Transverse colon (tissue), 4 donors: ENCODE results near the gene CEP44. TPM values are rescaled to one million over a fixed set of nuclear protein-coding genes. Genes with fewer than 3 reads are reported as not detected.

Source experiments
- DNase-seq: peaks from one replicate; pipeline ENCODE4 v3.0.0-alpha.2; 2019
- H3K27ac ChIP-seq, 4 donors: fragments of 200-600 bp; sonication (generic); 2 replicates each; pipeline ENCODE4 v1.5.1; 2016 to 2018; ENCODE audit warnings: inconsistent platforms in 4 of 4
- H3K27me3 ChIP-seq: fragments of 200-600 bp; sonication (generic); 2 replicates; pipeline ENCODE4 v1.5.1; 2017; ENCODE audit warnings: inconsistent platforms
- H3K36me3 ChIP-seq, 4 donors: fragments of 200-600 bp; sonication (generic); 2 replicates each; pipeline ENCODE4 v1.5.1; 2017 to 2019; ENCODE audit warnings: inconsistent platforms in 4 of 4
- H3K4me1 ChIP-seq, 4 donors: fragments of 200-600 bp; sonication (generic); 2 replicates each; pipeline ENCODE4 v1.5.1; 2017 to 2020; ENCODE audit warnings: inconsistent platforms in 4 of 4
- H3K4me3 ChIP-seq, 4 donors: fragments of 200-600 bp; sonication (generic); 1 replicate in 1 of 4; 2 replicates in 3 of 4; pipeline versions ENCODE4 v1.5.1 to v1.6.1; 2017 to 2019; ENCODE audit warnings: inconsistent platforms in 4 of 4
- H3K9me3 ChIP-seq, 2 donors: fragments of 200-600 bp; sonication (generic); 2 replicates each; pipeline ENCODE4 v1.5.1; 2017 to 2019; ENCODE audit warnings: inconsistent platforms in 2 of 2
- EP300 ChIP-seq: sonication (generic); formaldehyde crosslinking; IDR thresholded peaks from one replicate; pipeline ENCODE4 v1.6.1; 2017; ENCODE audit warnings: antibody characterized with exemption, low read depth
- POLR2A ChIP-seq: fragments of 450-650 bp; IDR thresholded peaks from one replicate; pipeline ENCODE4 v1.6.1; 2016; ENCODE audit warnings: antibody characterized with exemption, mild to moderate bottlenecking, moderate library complexity
- POLR2AphosphoS5 ChIP-seq, 3 donors: sonication (generic); formaldehyde crosslinking; IDR thresholded peaks; one replicate each; pipeline ENCODE4 v1.6.1; 2016; ENCODE audit warnings: antibody characterized with exemption in 3 of 3
- WGBS, 2 donors: methylation state at CpG; one replicate each; pipeline ENCODE4 v1.1.5; 2018; ENCODE audit warnings: low coverage in 1 of 2; 5-methylcytosine and 5-hydroxymethylcytosine counted together
- in situ Hi-C, 4 donors: fragments of 200-750 bp; cut with MboI; loops; one replicate each; pipeline versions ENCODE4 v1.15.0 to v1.15.1; 2017; ENCODE audit warnings: low sequenced_read_pairs in 3 of 4, low pct_ligation_motif_present in 1 of 4, low pct_unique_long_range_greater_than_20kb in 1 of 4
- intact Hi-C: fragments of 100-400 bp; cut with DNase I; formaldehyde crosslinking; loops from one replicate; pipeline ENCODE4 v1.15.1; 2023; ENCODE audit warnings: low total_unique reads
- total RNA-seq, 4 donors: library from RNA; depleted of rRNA; stranded (reverse); fragments of >200 nt; gene quantifications; one replicate each; pipeline ENCODE4 v1.1.0, GENCODE V29; 2016
- TF ChIP-seq, protein P1 (sequence below), 5 experiments: fragments of 200-600 bp in 3 of 5; fragments of 450-650 bp in 2 of 5; sonication (generic) in 3 of 5; IDR thresholded peaks; 1 replicate in 2 of 5; 2 replicates in 3 of 5; pipeline ENCODE4 v1.5.1; 2016 to 2017; ENCODE audit warnings: antibody characterized with exemption in 5 of 5, inconsistent platforms in 3 of 5, mild to moderate bottlenecking in 2 of 5, moderate library complexity in 1 of 5

Gene CEP44
- total RNA-seq, 4 donors from 2014 or later = 13.5 to 40.6 (median 24.4) TPM

DNA sequence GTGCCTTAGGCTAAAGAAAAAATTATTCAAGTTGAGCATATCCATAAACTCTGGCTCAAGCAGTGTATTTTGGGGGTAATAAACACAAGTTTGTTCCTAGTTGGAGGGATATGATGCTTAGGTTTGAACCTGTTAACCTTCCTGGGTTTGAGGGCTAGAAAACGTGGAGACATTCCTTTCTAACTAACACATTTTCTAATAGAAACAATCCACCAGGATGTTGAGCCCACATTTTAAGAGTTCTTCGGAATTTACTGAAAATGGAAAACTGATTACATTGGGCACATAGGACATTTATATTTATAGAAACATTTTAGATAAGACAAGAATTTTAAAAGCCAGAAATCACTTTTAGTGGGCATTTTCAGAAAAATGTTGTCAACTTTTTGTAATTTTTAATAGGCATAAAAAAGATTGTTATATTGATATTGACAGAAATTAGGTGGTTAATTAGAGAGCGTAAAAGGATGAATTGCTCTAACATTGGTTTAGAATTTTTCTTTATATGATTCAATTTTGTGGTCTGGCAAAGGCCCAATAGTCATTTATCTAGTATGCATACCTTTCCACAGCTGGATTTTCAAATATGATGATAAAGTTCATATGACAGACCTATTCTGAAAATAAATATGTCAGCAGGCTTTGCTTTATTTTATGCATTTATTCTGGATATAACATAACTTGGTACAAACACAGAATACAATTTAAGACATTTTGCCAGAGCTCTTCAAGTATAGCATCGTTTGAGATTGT is 49.2 kb downstream of the CEP44 start:
- 74 to 79% methylated on average over 4 of the region's 4 CpGs for WGBS, 2 donors
- no peaks in the 10 kb centered on the region for H3K27me3 ChIP-seq
- H3K4me1 ChIP-seq = no peaks in the 10 kb centered on the region
- no peaks in the 10 kb centered on the region for H3K36me3 ChIP-seq
- DNase-seq = no peak
- no peak overlapping the region for H3K4me3 ChIP-seq
- no peak overlapping the region for H3K27ac ChIP-seq
- TF ChIP-seq, protein P1, sequence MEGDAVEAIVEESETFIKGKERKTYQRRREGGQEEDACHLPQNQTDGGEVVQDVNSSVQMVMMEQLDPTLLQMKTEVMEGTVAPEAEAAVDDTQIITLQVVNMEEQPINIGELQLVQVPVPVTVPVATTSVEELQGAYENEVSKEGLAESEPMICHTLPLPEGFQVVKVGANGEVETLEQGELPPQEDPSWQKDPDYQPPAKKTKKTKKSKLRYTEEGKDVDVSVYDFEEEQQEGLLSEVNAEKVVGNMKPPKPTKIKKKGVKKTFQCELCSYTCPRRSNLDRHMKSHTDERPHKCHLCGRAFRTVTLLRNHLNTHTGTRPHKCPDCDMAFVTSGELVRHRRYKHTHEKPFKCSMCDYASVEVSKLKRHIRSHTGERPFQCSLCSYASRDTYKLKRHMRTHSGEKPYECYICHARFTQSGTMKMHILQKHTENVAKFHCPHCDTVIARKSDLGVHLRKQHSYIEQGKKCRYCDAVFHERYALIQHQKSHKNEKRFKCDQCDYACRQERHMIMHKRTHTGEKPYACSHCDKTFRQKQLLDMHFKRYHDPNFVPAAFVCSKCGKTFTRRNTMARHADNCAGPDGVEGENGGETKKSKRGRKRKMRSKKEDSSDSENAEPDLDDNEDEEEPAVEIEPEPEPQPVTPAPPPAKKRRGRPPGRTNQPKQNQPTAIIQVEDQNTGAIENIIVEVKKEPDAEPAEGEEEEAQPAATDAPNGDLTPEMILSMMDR (IDR thresholded peaks at IDR 0.05) = no peak
- TF ChIP-seq EP300 (no peak), POLR2A (no peak), POLR2AphosphoS5 (IDR thresholded peaks at IDR 0.05) (no peak)
- intact Hi-C loops (no loop called here), in situ Hi-C loops (no loop called here)
- H3K9me3 ChIP-seq = no peaks in the 10 kb centered on the region

DNA sequence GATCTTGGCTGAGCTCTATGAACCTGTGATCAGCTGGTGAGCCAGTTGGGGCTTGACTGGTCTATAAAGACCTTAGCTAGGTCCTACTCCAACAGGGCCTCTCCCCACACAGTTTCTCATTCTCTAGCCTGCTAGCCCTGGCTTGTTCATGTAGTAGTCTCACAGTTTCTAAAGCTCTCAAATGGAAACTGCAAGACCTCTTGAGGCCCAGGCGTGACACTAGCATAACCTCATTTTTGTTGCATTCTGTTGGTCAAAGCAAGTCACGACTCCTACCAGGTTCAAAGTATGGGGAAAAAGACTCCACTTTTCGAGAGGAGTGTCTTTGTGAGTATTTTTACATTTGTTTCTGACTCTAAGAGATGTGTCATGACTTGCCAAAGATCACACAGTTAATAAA is 50.9 kb downstream of the CEP44 start:
- Histone ChIP-seq H3K36me3 (no peaks in the 10 kb centered on the region), H3K9me3 (no peaks in the 10 kb centered on the region), H3K4me1 (no peaks in the 10 kb centered on the region), H3K27me3 (no peaks in the 10 kb centered on the region), H3K4me3 (no peak overlapping the region), H3K27ac (no peak overlapping the region)
- DNase-seq = no peak
- intact Hi-C loops (no loop called here), in situ Hi-C loops (no loop called here)
- 66 to 90% methylated on average over 3 of the region's 3 CpGs for WGBS, 2 donors
- TF ChIP-seq EP300 (no peak), POLR2AphosphoS5 (IDR thresholded peaks at IDR 0.05) (no peak), POLR2A (no peak)
- TF ChIP-seq, protein P1 (IDR thresholded peaks at IDR 0.05) = no peak

DNA sequence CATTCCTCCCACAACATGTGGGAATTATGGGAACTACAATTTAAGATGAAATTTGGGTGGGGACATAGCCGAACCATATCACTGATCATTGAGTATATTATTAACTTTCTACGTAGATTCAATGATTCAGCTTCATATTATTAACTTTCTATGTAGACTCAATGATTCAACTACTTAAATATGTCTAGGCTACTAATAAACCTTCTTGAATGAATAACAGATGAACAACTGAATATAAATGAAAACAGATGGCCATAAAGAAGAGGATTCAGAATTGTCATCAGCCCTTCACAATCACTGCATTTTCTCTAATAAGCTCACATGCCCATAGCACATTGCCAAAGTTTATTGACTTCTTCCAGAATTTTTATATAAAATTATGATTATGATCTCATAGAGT is 57.0 kb downstream of the CEP44 start:
- no peak for DNase-seq
- H3K36me3 ChIP-seq = no peaks in the 10 kb centered on the region
- H3K27ac ChIP-seq = no peak overlapping the region
- H3K4me3 ChIP-seq = no peak overlapping the region
- in situ Hi-C loops = no loop called here
- no peaks in the 10 kb centered on the region for H3K27me3 ChIP-seq
- intact Hi-C loops = no loop called here
- 85 to 94% methylated on average over 2 of the region's 2 CpGs for WGBS, 2 donors
- TF ChIP-seq POLR2A (no peak), POLR2AphosphoS5 (IDR thresholded peaks at IDR 0.05) (no peak), EP300 (no peak)
- TF ChIP-seq, protein P1 (IDR thresholded peaks at IDR 0.05) = no peak
- no peaks in the 10 kb centered on the region for H3K4me1 ChIP-seq
- H3K9me3 ChIP-seq = no peaks in the 10 kb centered on the region

DNA sequence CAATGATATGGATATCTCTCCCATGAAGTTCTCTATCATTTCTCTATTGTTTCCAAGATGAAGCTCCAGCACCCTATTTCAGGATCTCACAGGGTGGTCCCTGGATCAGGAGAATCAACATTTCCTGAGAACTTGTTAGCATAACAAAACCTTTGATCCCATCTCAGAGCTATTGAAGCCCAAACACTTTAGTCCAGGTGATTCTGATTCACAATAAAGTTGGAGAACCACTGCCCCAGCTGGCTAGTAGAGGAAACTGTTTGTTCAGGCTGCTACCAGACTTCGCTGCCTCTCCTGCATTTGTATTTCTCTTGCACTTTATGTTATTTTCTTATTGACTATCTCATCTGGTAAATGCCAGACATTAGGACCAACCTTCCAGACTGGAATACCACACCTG is 65.4 kb downstream of the CEP44 start:
- no peak overlapping the region for H3K27ac ChIP-seq
- H3K4me3 ChIP-seq = no peak overlapping the region
- no peak for DNase-seq
- WGBS, 2 donors = 89% methylated on average over 1 of the region's 1 CpG; no CpG with 5 or more reads in 1 of the 2 donors
- H3K36me3 ChIP-seq = no peaks in the 10 kb centered on the region
- intact Hi-C loops = no loop called here
- no peaks in the 10 kb centered on the region for H3K4me1 ChIP-seq
- in situ Hi-C loops = no loop called here
- H3K27me3 ChIP-seq = peaks cover 4% of the 10 kb centered on the region
- TF ChIP-seq EP300 (no peak), POLR2A (no peak), POLR2AphosphoS5 (IDR thresholded peaks at IDR 0.05) (no peak)
- TF ChIP-seq, protein P1 (IDR thresholded peaks at IDR 0.05) = no peak
- H3K9me3 ChIP-seq = no peaks in the 10 kb centered on the region
